Activated T-cell treated with anti-CD3 and anti-CD28 coated beads, Interleukin-2, amount 50 U/mL, for 72 hours (primary cell): ENCODE measurements around the gene RGPD6. TPM values are rescaled to one million over a fixed set of nuclear protein-coding genes. Genes with fewer than 3 reads are reported as not detected.
A peak's percentile ranks its signal among the peaks of the same experiment; 100 is the strongest.
"Not testable (repeated sequence)": the region's sequence is repeated elsewhere in the genome, so short reads cannot be mapped to it uniquely, and the experiment has no call there.

Source experiments
- ATAC-seq, 2 donors: fragments of 150-1000 bp; cut with Tn5 transposase; replicated peaks in 1 of 2; 2 replicates each; pipeline ENCODE4 v1.10.0; 2021; ENCODE audit warnings: moderate library complexity in 2 of 2, mild to moderate bottlenecking in 1 of 2
- DNase-seq, 2 donors: peaks; one replicate each; pipeline ENCODE4 v3.0.0; 2021 to 2022; ENCODE audit warnings: mixed read lengths in 1 of 2
- H3K27ac Mint-ChIP-seq: one replicate; pipeline ENCODE4 v1.8.0; 2022; ENCODE audit warnings: mild to moderate bottlenecking, moderate library complexity, mixed read lengths
- H3K27me3 Mint-ChIP-seq: one replicate; pipeline ENCODE4 v1.8.0; 2022; ENCODE audit warnings: low read depth, mixed read lengths
- H3K36me3 Mint-ChIP-seq, 2 donors: one replicate each; pipeline ENCODE4 v1.8.0; 2022; ENCODE audit warnings: mixed read lengths in 2 of 2, mild to moderate bottlenecking in 1 of 2; ENCODE audit not compliant: insufficient read depth in 2 of 2
- H3K4me1 Mint-ChIP-seq: one replicate; pipeline ENCODE4 v1.8.0; 2022; ENCODE audit warnings: low read depth, mixed read lengths
- H3K4me3 Mint-ChIP-seq, 2 donors: one replicate each; pipeline ENCODE4 v1.8.0; 2022; ENCODE audit warnings: mild to moderate bottlenecking in 2 of 2, mixed read lengths in 2 of 2, moderate library complexity in 2 of 2
- H3K9me3 Mint-ChIP-seq, 2 donors: one replicate each; pipeline ENCODE4 v1.8.0; 2022; ENCODE audit warnings: mixed read lengths in 2 of 2
- total RNA-seq, 2 donors: library from RNA; stranded (reverse); gene quantifications; one replicate each; pipeline ENCODE4 v1.2.3, GENCODE V29; 2022

The RGPD6 gene
- total RNA-seq, 2 donors from 2014 or later: 8.6 to 30.1 TPM

DNA sequence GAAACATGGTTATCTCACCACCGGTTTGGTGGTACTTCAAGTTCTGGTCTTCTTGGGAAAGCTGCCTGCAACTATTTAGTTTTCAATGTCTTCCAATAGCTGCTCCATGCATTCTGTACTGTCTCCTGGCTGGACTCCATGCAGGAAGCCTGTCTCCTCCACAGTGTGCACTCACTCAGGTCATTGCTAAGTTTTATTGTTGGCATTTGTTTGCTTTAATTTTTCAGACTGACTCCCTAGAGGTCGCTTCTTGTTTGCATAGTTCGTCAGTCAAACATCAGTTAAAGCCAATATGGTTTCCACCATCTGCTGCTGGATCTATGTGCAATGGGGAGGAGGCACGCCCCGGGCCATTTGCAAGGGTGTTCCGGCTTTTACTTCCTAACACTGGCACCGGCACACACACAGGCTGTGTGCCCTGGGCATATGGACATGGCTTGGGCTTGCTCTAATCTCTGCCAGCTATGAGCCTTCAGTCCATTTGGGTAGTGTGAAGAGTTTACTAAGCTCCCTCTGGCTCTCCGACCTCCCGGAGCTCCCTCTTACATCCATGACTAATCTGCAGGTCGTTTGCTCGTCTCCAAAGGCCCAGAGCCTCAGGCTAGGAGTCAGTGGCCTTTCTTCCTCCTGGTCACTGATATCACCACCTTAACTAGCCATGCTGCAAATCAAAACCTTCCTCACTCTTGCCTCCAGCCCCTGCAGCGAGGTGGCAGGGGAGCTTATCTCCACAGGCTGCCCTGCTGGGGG is 2.4 kb upstream of the RGPD6 start:
- not testable (repeated sequence) for H3K9me3 Mint-ChIP-seq, H3K4me1 Mint-ChIP-seq, H3K27me3 Mint-ChIP-seq, ATAC-seq, DNase-seq, H3K36me3 Mint-ChIP-seq, H3K4me3 Mint-ChIP-seq, H3K27ac Mint-ChIP-seq

GRCh38 chr2:110578429-110578828 is 1.4 kb upstream of the RGPD6 start:
- not testable (repeated sequence) for H3K27ac Mint-ChIP-seq, H3K36me3 Mint-ChIP-seq, H3K4me3 Mint-ChIP-seq, H3K27me3 Mint-ChIP-seq, H3K4me1 Mint-ChIP-seq, DNase-seq, H3K9me3 Mint-ChIP-seq
- peak in 1 of 2 donors; percentile 30 for ATAC-seq

DNA sequence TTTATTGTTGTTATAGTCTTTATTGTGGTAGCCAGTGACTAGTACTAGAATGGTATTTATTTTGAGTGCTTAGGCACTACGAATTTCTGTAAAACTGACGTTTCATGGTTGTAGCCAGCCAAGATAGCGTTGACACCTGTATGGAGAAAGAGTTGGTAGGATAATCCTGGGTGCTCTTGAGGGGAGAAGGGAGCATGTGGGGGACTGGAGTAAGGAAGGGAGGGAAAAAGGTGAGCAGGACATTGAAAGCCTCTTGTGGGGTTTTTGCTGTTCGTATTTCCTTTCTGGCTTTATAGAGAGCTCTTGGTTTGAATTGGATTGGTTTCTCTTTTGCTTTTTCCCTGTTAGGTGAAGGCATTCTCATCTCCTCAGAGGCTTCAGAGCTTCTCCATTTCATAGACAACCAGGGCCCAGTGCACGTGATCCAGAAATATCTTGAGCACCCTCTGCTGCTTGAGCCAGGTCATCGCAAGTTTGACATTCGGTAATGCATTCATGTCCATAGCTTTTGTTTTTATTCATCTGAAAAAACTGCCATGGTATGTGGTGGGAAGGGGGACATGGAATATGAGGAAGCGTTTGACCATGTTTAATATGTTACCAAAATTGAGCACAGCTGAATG is 77.2 kb downstream of the RGPD6 start:
- ATAC-seq: peak; percentile 77 to 82
- H3K4me1 Mint-ChIP-seq, H3K36me3 Mint-ChIP-seq, DNase-seq, H3K9me3 Mint-ChIP-seq, H3K4me3 Mint-ChIP-seq, H3K27me3 Mint-ChIP-seq, H3K27ac Mint-ChIP-seq: not testable (repeated sequence)

DNA sequence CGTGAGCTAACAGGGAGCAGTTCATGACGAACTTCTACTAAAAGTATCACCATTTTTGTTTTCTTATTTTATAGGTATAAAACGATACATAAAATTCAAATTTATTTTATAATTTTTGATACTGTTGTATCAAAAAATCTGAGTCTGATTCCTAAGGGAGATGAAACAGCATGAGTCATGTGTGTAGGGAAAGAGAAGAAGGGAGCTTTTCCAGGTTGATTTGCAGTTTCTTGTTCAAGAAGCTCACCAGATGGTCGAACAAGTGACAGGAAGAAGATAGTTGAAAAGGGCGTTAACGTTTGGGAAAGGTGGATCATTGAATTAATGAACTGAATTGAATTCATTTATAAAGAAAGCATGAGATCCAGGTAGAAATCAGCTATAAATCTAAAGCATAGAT is 81.0 kb downstream of the RGPD6 start:
- not testable (repeated sequence) for H3K4me1 Mint-ChIP-seq, H3K9me3 Mint-ChIP-seq, DNase-seq, H3K36me3 Mint-ChIP-seq, H3K4me3 Mint-ChIP-seq, ATAC-seq, H3K27me3 Mint-ChIP-seq, H3K27ac Mint-ChIP-seq

GRCh38 chr2:110494488-110494887 is 82.5 kb downstream of the RGPD6 start:
- not testable (repeated sequence) for H3K27ac Mint-ChIP-seq, H3K36me3 Mint-ChIP-seq, H3K4me1 Mint-ChIP-seq, ATAC-seq, H3K4me3 Mint-ChIP-seq, H3K27me3 Mint-ChIP-seq, H3K9me3 Mint-ChIP-seq, DNase-seq

GRCh38 chr2:110488991-110489390 is 88.0 kb downstream of the RGPD6 start:
- not testable (repeated sequence) for H3K27ac Mint-ChIP-seq, H3K4me3 Mint-ChIP-seq, H3K27me3 Mint-ChIP-seq, H3K4me1 Mint-ChIP-seq, ATAC-seq, DNase-seq, H3K9me3 Mint-ChIP-seq, H3K36me3 Mint-ChIP-seq

DNA sequence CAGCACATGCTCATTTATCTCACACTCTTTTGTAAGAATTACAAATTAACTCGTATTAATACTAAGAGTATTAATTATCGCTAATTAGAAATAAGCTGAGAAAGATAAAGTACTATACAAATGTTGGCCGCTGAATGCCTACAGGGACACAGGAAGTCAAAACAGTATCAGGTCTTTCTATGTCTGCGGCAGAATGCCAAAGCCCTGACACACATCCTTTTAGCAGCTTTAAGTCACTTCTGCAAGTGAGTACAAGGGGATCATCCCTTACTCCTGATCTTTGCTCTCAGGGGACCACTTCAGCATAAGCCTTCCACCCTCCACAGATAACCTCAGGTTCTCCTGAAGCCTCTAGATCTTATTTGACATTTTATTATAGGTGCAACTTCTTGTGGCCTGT is 94.3 kb downstream of the RGPD6 start:
- H3K27me3 Mint-ChIP-seq, ATAC-seq, H3K27ac Mint-ChIP-seq: not testable (repeated sequence)

GRCh38 chr2:110481200-110481599 is 95.8 kb downstream of the RGPD6 start:
- not testable (repeated sequence) for H3K4me1 Mint-ChIP-seq, H3K27me3 Mint-ChIP-seq, H3K4me3 Mint-ChIP-seq, H3K36me3 Mint-ChIP-seq, DNase-seq, H3K27ac Mint-ChIP-seq, H3K9me3 Mint-ChIP-seq
- ATAC-seq: peak; percentile 50 to 51

More for the DNA sequence above, 94.3 kb downstream of the RGPD6 start:
- not testable (repeated sequence) for H3K36me3 Mint-ChIP-seq, DNase-seq, H3K9me3 Mint-ChIP-seq, H3K4me3 Mint-ChIP-seq, H3K4me1 Mint-ChIP-seq

DNA sequence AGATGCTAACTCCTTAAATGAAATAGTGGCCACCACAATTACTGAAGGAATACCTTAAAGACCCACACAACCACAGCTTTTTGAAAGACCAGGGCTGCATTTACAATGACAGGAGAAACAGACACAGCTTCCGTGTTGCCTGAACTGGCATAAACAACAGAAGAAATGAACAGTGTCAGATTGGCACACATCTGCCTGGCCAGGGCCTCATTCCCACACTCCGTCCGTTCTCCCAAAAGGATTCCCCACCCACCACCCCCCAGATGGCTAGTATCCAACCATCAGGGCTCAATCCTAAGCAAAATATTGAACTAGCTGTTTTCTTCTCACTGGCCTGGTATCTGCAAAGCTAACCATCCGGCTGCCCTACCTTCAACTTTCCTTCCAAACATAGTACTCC is 96.9 kb downstream of the RGPD6 start:
- H3K4me3 Mint-ChIP-seq, H3K27ac Mint-ChIP-seq, ATAC-seq, H3K27me3 Mint-ChIP-seq, H3K36me3 Mint-ChIP-seq, H3K9me3 Mint-ChIP-seq, DNase-seq, H3K4me1 Mint-ChIP-seq: not testable (repeated sequence)

GRCh38 chr2:110477370-110477769 is 99.7 kb downstream of the RGPD6 start:
- not testable (repeated sequence) for H3K27ac Mint-ChIP-seq, H3K27me3 Mint-ChIP-seq, H3K9me3 Mint-ChIP-seq, H3K4me1 Mint-ChIP-seq, ATAC-seq, H3K4me3 Mint-ChIP-seq, DNase-seq, H3K36me3 Mint-ChIP-seq

DNA sequence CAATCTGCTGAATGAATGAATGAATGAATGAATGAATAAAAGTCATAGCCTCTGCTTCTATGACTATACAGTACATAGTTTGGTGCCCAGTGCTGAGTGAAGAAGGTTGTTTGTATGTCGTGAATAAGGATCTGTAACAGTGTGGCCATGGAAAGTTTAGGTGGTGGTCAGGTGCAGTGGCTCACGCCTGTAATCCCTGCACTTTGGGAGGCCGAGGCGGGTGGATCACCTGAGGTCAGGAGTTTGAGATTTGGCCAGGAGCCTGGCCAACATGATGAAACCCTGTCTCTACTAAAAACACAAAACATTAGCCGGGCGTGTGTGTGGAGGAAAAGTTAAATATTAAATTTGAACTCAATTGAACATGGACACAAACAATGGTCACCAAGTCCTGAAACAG is 100.1 kb downstream of the RGPD6 start:
- H3K27ac Mint-ChIP-seq, H3K27me3 Mint-ChIP-seq, H3K4me1 Mint-ChIP-seq, H3K4me3 Mint-ChIP-seq, DNase-seq, H3K36me3 Mint-ChIP-seq, ATAC-seq, H3K9me3 Mint-ChIP-seq: not testable (repeated sequence)

- not testable (repeated sequence) for H3K27me3 Mint-ChIP-seq, DNase-seq, H3K4me1 Mint-ChIP-seq, ATAC-seq, H3K27ac Mint-ChIP-seq, H3K36me3 Mint-ChIP-seq, H3K9me3 Mint-ChIP-seq, H3K4me3 Mint-ChIP-seq
Observed at GRCh38 chr2:110475627-110476359, 101.2 kb downstream of the RGPD6 start.

- H3K4me1 Mint-ChIP-seq, DNase-seq, H3K27me3 Mint-ChIP-seq, H3K4me3 Mint-ChIP-seq, H3K27ac Mint-ChIP-seq, H3K36me3 Mint-ChIP-seq, H3K9me3 Mint-ChIP-seq: not testable (repeated sequence)
- ATAC-seq: peak; percentile 99 to 100
Observed at GRCh38 chr2:110474898-110475297, 102.1 kb downstream of the RGPD6 start.
